Endometrial microvascular endothelial cells (primary cell): Measurements from ENCODE around the gene PIK3C3. TPM values are rescaled to one million over a fixed set of nuclear protein-coding genes. Genes with fewer than 3 reads are reported as not detected.

Experiments
- in situ Hi-C: cut with HindIII; loops from 2 replicates; pipeline ENCODE4 v1.10.0; 2017; ENCODE audit warnings: low sequenced_read_pairs, low pct_unique_long_range_greater_than_20kb; ENCODE audit errors: inconsistent ontology term
- total RNA-seq: library from RNA; depleted of rRNA; stranded (reverse); fragments of >200 nt; gene quantifications from one replicate; pipeline ENCODE4 v1.2.3, GENCODE V29; 2015; ENCODE audit errors: inconsistent ontology term

PIK3C3 gene
- total RNA-seq, 1 donor from 2014 or later, result 39.0 TPM

- in situ Hi-C loops, result no loop called here
Measured at GRCh38 chr18:41955688-41956087, 654 bp downstream of the PIK3C3 start.

- in situ Hi-C loops, result no loop called here
Measured at GRCh38 chr18:41959045-41959444, 4.0 kb downstream of the PIK3C3 start.

- in situ Hi-C loops, result no loop called here
Measured at GRCh38 chr18:41965634-41966255, 10.7 kb downstream of the PIK3C3 start.

GRCh38 chr18:41966943-41967342 is 11.9 kb downstream of the PIK3C3 start:
- in situ Hi-C loops, result no loop called here

DNA sequence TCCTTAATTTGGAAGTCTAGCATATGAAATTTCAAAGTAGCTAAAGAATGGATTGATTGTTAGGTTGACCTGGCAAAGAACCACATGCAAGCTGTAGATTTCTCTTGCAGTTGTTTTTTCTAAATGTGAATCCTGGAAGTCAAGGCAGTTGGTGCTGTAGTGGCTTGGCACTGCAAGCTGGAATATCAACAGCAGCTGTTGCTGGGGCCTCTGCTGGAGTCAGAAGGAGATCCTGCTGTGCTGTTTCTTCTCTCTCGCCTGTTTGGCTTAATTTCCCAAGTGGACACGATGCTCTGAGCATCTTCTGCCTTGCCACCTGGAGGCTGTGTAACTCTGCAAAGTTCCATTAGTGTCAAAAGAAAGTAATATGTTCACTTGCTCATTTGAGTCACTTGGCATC is 12.6 kb downstream of the PIK3C3 start:
- in situ Hi-C loops, result no loop called here

DNA sequence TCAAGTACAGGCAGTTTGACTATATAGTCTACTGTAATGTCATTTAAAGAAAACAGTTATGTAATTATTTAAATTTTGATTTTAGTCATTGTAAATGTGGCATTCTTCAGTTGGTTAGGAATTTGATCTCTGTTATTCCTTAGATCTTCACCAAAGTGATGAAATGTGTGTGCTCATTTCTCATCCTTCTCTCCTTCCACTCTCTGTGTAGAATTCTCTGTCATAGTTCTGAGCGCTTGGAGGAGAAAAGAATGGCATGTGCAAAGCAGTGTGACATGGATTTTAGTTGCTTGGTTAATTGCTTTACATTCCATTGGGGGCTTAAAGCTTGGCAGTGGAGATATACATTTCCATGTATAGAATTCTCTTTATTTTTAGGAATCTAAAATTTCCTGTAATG is 14.8 kb downstream of the PIK3C3 start:
- in situ Hi-C loops, result no loop called here

DNA sequence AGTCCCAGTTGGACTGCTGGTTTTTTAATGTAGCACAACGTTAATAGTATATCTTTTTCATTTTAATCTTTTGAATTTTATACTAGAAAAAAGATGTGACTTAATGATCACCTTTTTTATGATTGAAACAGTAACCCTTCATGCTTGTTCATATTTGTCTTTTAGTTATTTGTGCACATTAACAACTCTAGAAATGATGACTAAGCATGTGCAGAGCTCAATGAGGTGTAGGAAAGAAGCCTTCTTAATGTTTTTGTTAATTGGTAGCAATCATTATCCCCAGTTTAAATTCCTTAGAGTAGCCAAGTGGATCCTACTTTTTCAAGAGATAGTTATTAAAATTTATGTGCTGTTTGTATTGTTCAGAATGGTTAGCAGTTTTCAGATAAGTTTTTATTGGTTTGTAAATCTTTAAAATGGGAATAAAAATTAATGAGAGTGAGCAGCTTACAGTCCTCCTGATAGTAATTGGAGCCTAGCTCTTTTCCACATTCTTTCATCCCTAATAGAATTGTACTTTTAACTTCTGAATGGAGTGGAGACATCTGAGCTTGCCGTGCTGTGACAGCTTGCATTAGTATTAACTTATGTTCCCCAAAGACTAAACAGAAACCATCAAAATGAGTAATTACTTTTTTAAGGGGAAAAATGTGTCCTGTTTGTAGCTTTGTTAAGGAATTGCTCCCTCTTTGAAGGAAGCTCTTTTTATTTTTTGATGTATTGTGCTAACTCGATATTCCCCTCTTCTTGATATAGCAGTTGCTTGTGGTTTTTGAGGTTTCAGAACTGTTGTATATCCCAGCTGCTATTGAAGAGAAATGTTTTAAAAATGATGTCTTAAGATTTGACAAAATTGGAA is 17.3 kb downstream of the PIK3C3 start:
- in situ Hi-C loops, result no loop called here

- in situ Hi-C loops, result no loop called here
Measured at GRCh38 chr18:41973983-41974382, 18.9 kb downstream of the PIK3C3 start.

DNA sequence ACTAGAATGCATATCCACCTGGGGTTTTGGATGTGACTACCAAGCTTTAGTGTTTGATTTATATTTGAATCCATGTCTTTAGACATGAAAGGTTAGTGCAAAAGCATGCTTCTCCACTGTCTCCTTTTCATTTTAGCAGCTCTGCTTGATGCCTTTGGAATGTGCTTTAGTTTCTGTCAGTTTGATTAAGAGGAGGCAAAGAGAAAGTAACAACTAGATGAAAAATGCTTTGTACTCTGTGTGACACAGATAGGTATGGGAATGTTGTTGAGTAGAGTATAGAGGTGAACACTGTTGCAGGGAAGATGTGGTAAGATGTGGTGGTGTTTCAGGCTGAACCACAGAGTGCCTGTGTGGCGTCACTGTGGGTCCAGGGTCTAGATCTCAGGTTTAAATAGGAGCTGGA is 19.8 kb downstream of the PIK3C3 start:
- in situ Hi-C loops, result no loop called here

- in situ Hi-C loops, result no loop called here
Measured at GRCh38 chr18:41975284-41975683, 20.2 kb downstream of the PIK3C3 start.

DNA sequence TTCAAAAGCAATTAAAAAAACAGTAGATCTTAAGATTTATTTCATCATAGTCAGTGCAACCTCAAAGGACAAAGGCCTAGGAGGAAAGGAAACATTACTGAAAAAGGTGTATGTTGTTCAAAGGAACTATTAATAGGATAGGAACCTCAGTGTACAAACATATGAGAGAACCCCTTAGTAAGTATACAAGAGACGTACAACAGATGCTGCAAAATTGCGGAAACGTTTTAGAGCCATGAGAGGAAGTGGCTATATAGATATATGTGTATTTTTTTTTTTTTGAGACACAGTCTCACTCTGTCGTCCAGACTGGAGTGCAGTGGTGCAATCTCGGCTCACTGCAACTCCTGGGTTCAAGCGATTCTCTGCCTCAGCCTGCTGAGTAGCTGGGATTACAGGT is 22.2 kb downstream of the PIK3C3 start:
- in situ Hi-C loops, result no loop called here

- in situ Hi-C loops, result no loop called here
Measured at GRCh38 chr18:41982942-41983660, 28.1 kb downstream of the PIK3C3 start.

GRCh38 chr18:41985914-41986313 is 30.9 kb downstream of the PIK3C3 start:
- in situ Hi-C loops, result no loop called here

DNA sequence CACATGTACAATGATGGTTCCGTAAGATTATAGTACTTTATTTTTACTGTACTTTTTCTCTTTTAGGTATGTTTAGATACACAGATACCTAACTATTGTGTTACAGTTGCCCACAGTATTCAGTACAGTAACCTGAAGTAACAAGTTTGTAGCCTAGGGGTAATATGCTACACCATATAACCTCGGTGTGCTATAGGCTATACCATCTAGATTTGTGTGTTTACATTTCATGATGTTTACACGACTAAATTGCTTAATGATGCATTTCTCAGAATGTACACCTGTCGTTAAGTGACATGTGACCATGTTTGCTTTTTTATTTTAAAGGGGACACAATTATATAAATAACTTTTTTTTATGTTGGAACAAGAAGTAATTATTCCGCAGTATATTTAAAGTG is 34.5 kb downstream of the PIK3C3 start:
- in situ Hi-C loops, result no loop called here

DNA sequence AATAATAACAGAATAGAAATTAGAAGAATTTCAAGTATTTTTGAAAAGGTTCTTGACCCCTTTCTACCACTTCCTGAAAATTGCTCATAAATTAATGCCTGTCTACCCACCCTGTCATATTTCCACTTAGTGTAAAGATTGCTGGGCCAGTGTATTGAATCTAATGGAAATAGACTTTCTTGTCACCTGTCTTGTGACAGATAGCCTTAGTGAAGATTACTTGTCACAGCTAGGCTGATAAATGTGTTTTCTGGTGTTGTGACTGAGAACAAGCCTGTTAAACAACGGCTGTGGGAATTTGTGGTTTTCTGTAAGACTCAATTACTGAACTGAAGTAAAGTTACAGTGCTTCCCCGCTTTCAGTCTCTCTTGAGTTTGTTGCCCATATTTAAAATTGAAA is 37.0 kb downstream of the PIK3C3 start:
- in situ Hi-C loops, result no loop called here

GRCh38 chr18:41992703-41993102 is 37.7 kb downstream of the PIK3C3 start:
- in situ Hi-C loops, result no loop called here

GRCh38 chr18:41993151-41993550 is 38.1 kb downstream of the PIK3C3 start:
- in situ Hi-C loops, result no loop called here

GRCh38 chr18:41996020-41996419 is 41.0 kb downstream of the PIK3C3 start:
- in situ Hi-C loops, result no loop called here

- in situ Hi-C loops, result no loop called here
Measured at GRCh38 chr18:41999751-42000150, 44.7 kb downstream of the PIK3C3 start.

DNA sequence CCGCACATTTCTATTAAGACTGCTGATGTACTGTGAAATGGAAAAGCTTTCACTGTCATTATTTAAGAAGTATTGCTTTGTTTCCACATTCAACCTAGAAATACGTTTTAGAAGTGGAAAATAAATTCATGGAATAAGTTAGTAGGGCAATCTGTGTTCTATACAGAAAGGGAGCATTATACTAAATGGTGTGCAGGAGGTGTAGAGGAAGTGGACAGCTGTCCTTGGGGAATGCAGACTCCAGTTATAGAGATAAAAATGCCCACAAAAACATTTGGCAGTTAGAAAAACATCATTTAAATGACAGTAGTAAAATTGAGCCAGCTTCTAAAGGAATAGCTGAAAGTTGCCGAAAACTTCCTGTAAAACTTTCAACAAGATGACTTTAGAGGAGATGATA is 46.8 kb downstream of the PIK3C3 start:
- in situ Hi-C loops, result no loop called here
